ENCODE measurements around the gene SNX30. TPM values are rescaled to one million over a fixed set of nuclear protein-coding genes. Genes with fewer than 3 reads are reported as not detected.

Gene SNX30
- total and polyA plus RNA-seq, 12 donors: 0.88 to 7.2 (median 3.8) TPM

GRCh38 chr9:112752334-112753125 lies 2.0 kb downstream of the SNX30 start:
- H3K27me3 ChIP-seq: no peaks in the 10 kb centered on the region
- no peak overlapping the region for H3K27ac ChIP-seq
- peaks cover 16 to 79% (median 46%) of the 10 kb centered on the region in 9 donors for H3K4me1 ChIP-seq
- H3K9me3 ChIP-seq: no peaks in the 10 kb centered on the region
- no peaks in the 10 kb centered on the region for H3K36me3 ChIP-seq
- intact Hi-C loops (cut with DNase I): no loop called here
- peak overlapping the region in 1 of 10 donors; percentile 99 for H3K4me3 ChIP-seq
- no peak for ATAC-seq
- TF ChIP-seq, protein P1, sequence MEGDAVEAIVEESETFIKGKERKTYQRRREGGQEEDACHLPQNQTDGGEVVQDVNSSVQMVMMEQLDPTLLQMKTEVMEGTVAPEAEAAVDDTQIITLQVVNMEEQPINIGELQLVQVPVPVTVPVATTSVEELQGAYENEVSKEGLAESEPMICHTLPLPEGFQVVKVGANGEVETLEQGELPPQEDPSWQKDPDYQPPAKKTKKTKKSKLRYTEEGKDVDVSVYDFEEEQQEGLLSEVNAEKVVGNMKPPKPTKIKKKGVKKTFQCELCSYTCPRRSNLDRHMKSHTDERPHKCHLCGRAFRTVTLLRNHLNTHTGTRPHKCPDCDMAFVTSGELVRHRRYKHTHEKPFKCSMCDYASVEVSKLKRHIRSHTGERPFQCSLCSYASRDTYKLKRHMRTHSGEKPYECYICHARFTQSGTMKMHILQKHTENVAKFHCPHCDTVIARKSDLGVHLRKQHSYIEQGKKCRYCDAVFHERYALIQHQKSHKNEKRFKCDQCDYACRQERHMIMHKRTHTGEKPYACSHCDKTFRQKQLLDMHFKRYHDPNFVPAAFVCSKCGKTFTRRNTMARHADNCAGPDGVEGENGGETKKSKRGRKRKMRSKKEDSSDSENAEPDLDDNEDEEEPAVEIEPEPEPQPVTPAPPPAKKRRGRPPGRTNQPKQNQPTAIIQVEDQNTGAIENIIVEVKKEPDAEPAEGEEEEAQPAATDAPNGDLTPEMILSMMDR (IDR thresholded peaks at IDR 0.05): no peak
- no peak for DNase-seq
- 82 to 83% methylated on average over 6 of the region's 6 CpGs for WGBS, 2 donors

DNA sequence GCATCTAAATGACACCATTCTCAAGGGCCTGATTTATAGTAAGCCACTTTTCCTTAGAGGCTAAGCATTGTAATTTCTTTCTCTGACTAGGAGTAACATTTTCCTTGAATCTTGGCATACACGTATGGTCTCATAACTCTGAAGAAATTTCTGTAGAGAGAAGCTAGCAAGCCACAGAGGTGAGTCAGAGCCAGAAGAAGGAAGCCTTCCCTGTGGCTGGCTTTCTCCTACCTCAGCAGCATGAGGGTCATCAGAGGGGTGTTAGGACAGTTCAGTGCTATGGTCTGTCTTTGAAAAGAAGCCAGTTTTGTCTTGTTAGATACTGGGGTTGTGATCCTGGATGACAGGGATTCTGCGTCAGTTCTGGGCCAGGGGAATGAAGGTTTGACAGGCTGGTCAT lies 3.2 kb downstream of the SNX30 start:
- Histone ChIP-seq H3K4me1 (peaks cover 16 to 86% (median 46%) of the 10 kb centered on the region in 9 donors), H3K36me3 (no peaks in the 10 kb centered on the region), H3K27ac (no peak overlapping the region), H3K9me3 (no peaks in the 10 kb centered on the region), H3K27me3 (no peaks in the 10 kb centered on the region), H3K4me3 (no peak overlapping the region)
- 81 to 83% methylated on average over 2 of the region's 2 CpGs for WGBS, 2 donors
- no peak for DNase-seq
- intact Hi-C loops (cut with DNase I): no loop called here
- TF ChIP-seq, protein P1 (IDR thresholded peaks at IDR 0.05): no peak
- no peak for ATAC-seq

DNA sequence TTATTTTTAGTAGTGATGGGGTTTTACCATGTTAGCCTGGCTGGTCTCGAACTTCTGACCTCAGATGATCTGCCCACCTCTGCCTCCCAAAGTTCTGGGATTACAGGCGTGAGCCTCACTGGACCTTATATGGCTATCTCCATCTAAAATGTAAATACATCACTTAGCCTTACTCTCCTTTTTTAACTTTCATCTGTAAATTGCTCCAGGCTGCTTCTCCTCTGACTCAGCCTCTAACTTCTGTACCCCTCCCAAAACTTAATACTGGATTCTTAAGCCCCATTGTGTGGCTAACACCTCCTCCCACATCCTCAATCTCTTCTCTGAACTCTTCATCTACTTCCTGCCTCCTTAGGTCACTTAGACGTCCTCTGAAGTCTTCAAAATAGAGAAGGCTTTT lies 4.0 kb downstream of the SNX30 start:
- ATAC-seq (no peak), DNase-seq (no peak)
- 72 to 76% methylated on average over 3 of the region's 3 CpGs for WGBS, 2 donors
- Histone ChIP-seq H3K27ac (peak overlapping the region in 3 of 10 donors; percentile 20 to 81 (median 58)), H3K4me3 (no peak overlapping the region), H3K27me3 (no peaks in the 10 kb centered on the region), H3K9me3 (no peaks in the 10 kb centered on the region), H3K36me3 (no peaks in the 10 kb centered on the region), H3K4me1 (peaks cover 16 to 80% (median 45%) of the 10 kb centered on the region in 9 donors)
- TF ChIP-seq, protein P1 (IDR thresholded peaks at IDR 0.05): no peak
- intact Hi-C loops (cut with DNase I): no loop called here

GRCh38 chr9:112755016-112755427 lies 4.5 kb downstream of the SNX30 start:
- WGBS, 2 donors: 56 to 57% methylated on average over 5 of the region's 5 CpGs
- H3K36me3 ChIP-seq: no peaks in the 10 kb centered on the region
- ATAC-seq: no peak
- H3K27me3 ChIP-seq: no peaks in the 10 kb centered on the region
- DNase-seq: no peak
- H3K4me1 ChIP-seq: peaks cover 13 to 78% (median 40%) of the 10 kb centered on the region in 9 donors
- no peaks in the 10 kb centered on the region for H3K9me3 ChIP-seq
- intact Hi-C loops (cut with DNase I): no loop called here
- H3K4me3 ChIP-seq: no peak overlapping the region
- TF ChIP-seq, protein P1 (IDR thresholded peaks at IDR 0.05): no peak
- H3K27ac ChIP-seq: peak overlapping the region in 5 of 10 donors; percentile 20 to 81 (median 53)

All from heart right ventricle (tissue), 16 donors.